KG1 (cell line): ENCODE results near the gene PTH2R.
"Not testable (repeated sequence)": the region's sequence is repeated elsewhere in the genome, so short reads cannot be mapped to it uniquely, and the experiment has no call there.

Experiments used
- DNase-seq: peaks from one replicate; lab custom pipeline; 2025; lab: John Stamatoyannopoulos, UW

The PTH2R gene

GRCh38 chr2:208392300-208392699 is 14.3 kb upstream of the PTH2R start:
- no peak for DNase-seq

GRCh38 chr2:208396796-208397195 is 9.8 kb upstream of the PTH2R start:
- not testable (repeated sequence) for DNase-seq

GRCh38 chr2:208399201-208399600 is 7.4 kb upstream of the PTH2R start:
- no peak for DNase-seq

GRCh38 chr2:208407667-208408066 is 1.1 kb downstream of the PTH2R start:
- no peak for DNase-seq

- DNase-seq = no peak
Observed at GRCh38 chr2:208413931-208414330, 7.3 kb downstream of the PTH2R start.

- DNase-seq = no peak
Observed at GRCh38 chr2:208415255-208415654, 8.7 kb downstream of the PTH2R start.

- no peak for DNase-seq
Observed at GRCh38 chr2:208415897-208416296, 9.3 kb downstream of the PTH2R start.

- DNase-seq = no peak
Observed at GRCh38 chr2:208426412-208427045, 19.9 kb downstream of the PTH2R start.

GRCh38 chr2:208437755-208438154 is 31.2 kb downstream of the PTH2R start:
- DNase-seq = no peak

GRCh38 chr2:208440716-208441115 is 34.1 kb downstream of the PTH2R start:
- no peak for DNase-seq

GRCh38 chr2:208441951-208442350 is 35.4 kb downstream of the PTH2R start:
- no peak for DNase-seq

- not testable (repeated sequence) for DNase-seq
Observed at GRCh38 chr2:208447447-208447846, 40.9 kb downstream of the PTH2R start.

GRCh38 chr2:208451061-208451460 is 44.5 kb downstream of the PTH2R start:
- no peak for DNase-seq

GRCh38 chr2:208454861-208455260 is 48.3 kb downstream of the PTH2R start:
- DNase-seq = no peak

- no peak for DNase-seq
Observed at GRCh38 chr2:208463721-208464120, 57.1 kb downstream of the PTH2R start.

GRCh38 chr2:208464205-208464604 is 57.6 kb downstream of the PTH2R start:
- DNase-seq = no peak

GRCh38 chr2:208466151-208466919 is 59.7 kb downstream of the PTH2R start:
- peak; percentile 9 for DNase-seq

- DNase-seq = no peak
Observed at GRCh38 chr2:208466920-208467298, 60.3 kb downstream of the PTH2R start.

GRCh38 chr2:208467564-208467963 is 61.0 kb downstream of the PTH2R start:
- no peak for DNase-seq

- no peak for DNase-seq
Observed at GRCh38 chr2:208477741-208478140, 71.1 kb downstream of the PTH2R start.

- no peak for DNase-seq
Observed at GRCh38 chr2:208479342-208479741, 72.8 kb downstream of the PTH2R start.

- not testable (repeated sequence) for DNase-seq
Observed at GRCh38 chr2:208481945-208482344, 75.4 kb downstream of the PTH2R start.

- DNase-seq = not testable (repeated sequence)
Observed at GRCh38 chr2:208482453-208483015, 75.9 kb downstream of the PTH2R start.
